Activated B cell treated with CpG ODN at 0.5 μM for 24 hours (primary cell): ENCODE results near the gene KDM4C. TPM values are rescaled to one million over a fixed set of nuclear protein-coding genes. Genes with fewer than 3 reads are reported as not detected.
"Not testable (repeated sequence)": the region's sequence is repeated elsewhere in the genome, so short reads cannot be mapped to it uniquely, and the experiment has no call there.

Experiments
- ATAC-seq: fragments of 200-7000 bp; cut with Tn5 transposase; one replicate; pipeline ENCODE4 v1.10.0; 2021; ENCODE audit warnings: low read depth, mild to moderate bottlenecking, moderate library complexity
- CTCF ChIA-PET: fragments of 350-600 bp; sonication (Branson Sonifier 250); formaldehyde crosslinking; loops from one replicate; lab custom pipeline; 2021; ENCODE audit warnings: antibody characterized with exemption; lab: Charles Lee
- POLR2A ChIA-PET: fragments of 350-600 bp; sonication (Branson Sonifier 250); formaldehyde crosslinking; loops from one replicate; lab custom pipeline; 2021; ENCODE audit warnings: antibody characterized with exemption; lab: Charles Lee
- DNase-seq: peaks from one replicate; pipeline ENCODE4 v3.0.0; 2022
- H3K27ac Mint-ChIP-seq: one replicate; pipeline ENCODE4 v1.8.0; 2020; ENCODE audit warnings: mixed read lengths
- H3K27me3 Mint-ChIP-seq: one replicate; pipeline ENCODE4 v1.8.0; 2021; ENCODE audit warnings: mixed read lengths
- H3K36me3 Mint-ChIP-seq: one replicate; pipeline ENCODE4 v1.8.0; 2021; ENCODE audit warnings: low read depth, mixed read lengths
- H3K4me1 Mint-ChIP-seq: one replicate; pipeline ENCODE4 v1.8.0; 2021; ENCODE audit warnings: mixed read lengths
- H3K4me3 Mint-ChIP-seq: one replicate; pipeline ENCODE4 v1.8.0; 2020; ENCODE audit warnings: mild to moderate bottlenecking, mixed read lengths
- H3K9me3 Mint-ChIP-seq: one replicate; pipeline ENCODE4 v1.8.0; 2020; ENCODE audit warnings: mixed read lengths
- intact Hi-C: fragments of 100-400 bp; cut with micrococcal nuclease; formaldehyde crosslinking; loops from one replicate; pipeline ENCODE4 v1.15.1; 2024
- total RNA-seq: library from RNA; stranded (reverse); gene quantifications from 2 replicates; pipeline ENCODE4 v1.2.3, GENCODE V29; 2022
- TF ChIP-seq, protein P1 (sequence below): fragments of 200-600 bp; IDR thresholded peaks from one replicate; pipeline ENCODE4 v1.8.0; 2022; ENCODE audit warnings: antibody characterized with exemption, mild to moderate bottlenecking

KDM4C gene
- total RNA-seq, 1 donor from 2014 or later: 113 TPM

DNA sequence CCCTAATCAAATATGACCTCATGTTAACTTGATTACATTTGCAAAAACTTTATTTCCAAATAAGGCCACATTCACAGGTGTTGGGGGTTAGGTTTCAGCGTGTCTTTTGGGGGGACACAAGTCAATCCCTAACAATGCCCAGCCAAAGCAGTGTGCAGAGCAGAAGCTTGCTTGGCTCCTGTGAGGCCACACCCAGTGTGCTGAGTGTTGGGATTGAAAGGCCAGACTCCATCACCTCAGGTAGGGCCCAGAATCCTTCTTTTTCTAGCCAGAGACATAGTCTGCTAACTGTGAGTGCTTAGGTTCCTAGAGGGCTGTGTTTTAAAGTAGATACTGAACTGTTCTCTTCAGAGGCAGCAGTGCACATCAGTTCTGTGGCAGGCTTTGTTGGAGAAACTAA lies 27.9 kb downstream of the KDM4C start:
- H3K4me3 Mint-ChIP-seq: no peak overlapping the region
- ATAC-seq (no peak), DNase-seq (no peak)
- TF ChIP-seq, protein P1, sequence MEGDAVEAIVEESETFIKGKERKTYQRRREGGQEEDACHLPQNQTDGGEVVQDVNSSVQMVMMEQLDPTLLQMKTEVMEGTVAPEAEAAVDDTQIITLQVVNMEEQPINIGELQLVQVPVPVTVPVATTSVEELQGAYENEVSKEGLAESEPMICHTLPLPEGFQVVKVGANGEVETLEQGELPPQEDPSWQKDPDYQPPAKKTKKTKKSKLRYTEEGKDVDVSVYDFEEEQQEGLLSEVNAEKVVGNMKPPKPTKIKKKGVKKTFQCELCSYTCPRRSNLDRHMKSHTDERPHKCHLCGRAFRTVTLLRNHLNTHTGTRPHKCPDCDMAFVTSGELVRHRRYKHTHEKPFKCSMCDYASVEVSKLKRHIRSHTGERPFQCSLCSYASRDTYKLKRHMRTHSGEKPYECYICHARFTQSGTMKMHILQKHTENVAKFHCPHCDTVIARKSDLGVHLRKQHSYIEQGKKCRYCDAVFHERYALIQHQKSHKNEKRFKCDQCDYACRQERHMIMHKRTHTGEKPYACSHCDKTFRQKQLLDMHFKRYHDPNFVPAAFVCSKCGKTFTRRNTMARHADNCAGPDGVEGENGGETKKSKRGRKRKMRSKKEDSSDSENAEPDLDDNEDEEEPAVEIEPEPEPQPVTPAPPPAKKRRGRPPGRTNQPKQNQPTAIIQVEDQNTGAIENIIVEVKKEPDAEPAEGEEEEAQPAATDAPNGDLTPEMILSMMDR: no peak
- peaks cover 5% of the 10 kb centered on the region for H3K36me3 Mint-ChIP-seq
- peaks cover 78% of the 10 kb centered on the region for H3K4me1 Mint-ChIP-seq
- ChIA-PET CTCF (no interaction called here), POLR2A (interaction anchor here (0.6 to 1.4 kb wide), 3 partner anchors 26 to 184 kb away, joined by 3 to 6 read pairs (median 3); no protein-coding TSS in a partner anchor)
- no peaks in the 10 kb centered on the region for H3K27me3 Mint-ChIP-seq
- intact Hi-C loops: loop anchor here (1.0 kb wide), 1 partner anchor 13 kb away; no protein-coding TSS in a partner anchor
- peak overlapping the region; percentile 70 for H3K27ac Mint-ChIP-seq
- H3K9me3 Mint-ChIP-seq: no peaks in the 10 kb centered on the region

DNA sequence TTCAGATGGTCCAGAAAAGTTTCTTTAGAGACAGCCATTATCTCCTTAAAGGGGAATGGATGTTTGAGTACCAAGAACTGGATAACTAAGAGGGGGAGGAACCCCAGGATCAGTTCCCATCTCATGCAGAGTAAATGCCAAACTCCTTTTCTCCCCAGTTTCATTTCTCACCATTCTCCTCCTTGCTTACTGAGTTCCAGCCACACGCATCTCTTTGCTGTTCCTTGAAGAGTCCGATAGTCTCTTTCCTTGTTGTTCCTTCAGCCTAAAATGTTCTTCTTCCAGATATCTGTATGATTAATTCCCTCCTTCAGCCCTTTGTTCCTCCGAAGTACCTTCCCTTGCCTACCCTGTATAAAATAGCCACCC lies 30.0 kb downstream of the KDM4C start:
- Mint-ChIP-seq H3K9me3 (no peaks in the 10 kb centered on the region), H3K36me3 (peaks cover 12% of the 10 kb centered on the region), H3K4me3 (no peak overlapping the region), H3K27me3 (no peaks in the 10 kb centered on the region), H3K4me1 (peaks cover 62% of the 10 kb centered on the region), H3K27ac (peak overlapping the region; percentile 54)
- ATAC-seq (no peak), DNase-seq (no peak)
- TF ChIP-seq, protein P1: no peak
- intact Hi-C loops: no loop called here
- CTCF ChIA-PET: no interaction called here
- POLR2A ChIA-PET: no interaction called here

DNA sequence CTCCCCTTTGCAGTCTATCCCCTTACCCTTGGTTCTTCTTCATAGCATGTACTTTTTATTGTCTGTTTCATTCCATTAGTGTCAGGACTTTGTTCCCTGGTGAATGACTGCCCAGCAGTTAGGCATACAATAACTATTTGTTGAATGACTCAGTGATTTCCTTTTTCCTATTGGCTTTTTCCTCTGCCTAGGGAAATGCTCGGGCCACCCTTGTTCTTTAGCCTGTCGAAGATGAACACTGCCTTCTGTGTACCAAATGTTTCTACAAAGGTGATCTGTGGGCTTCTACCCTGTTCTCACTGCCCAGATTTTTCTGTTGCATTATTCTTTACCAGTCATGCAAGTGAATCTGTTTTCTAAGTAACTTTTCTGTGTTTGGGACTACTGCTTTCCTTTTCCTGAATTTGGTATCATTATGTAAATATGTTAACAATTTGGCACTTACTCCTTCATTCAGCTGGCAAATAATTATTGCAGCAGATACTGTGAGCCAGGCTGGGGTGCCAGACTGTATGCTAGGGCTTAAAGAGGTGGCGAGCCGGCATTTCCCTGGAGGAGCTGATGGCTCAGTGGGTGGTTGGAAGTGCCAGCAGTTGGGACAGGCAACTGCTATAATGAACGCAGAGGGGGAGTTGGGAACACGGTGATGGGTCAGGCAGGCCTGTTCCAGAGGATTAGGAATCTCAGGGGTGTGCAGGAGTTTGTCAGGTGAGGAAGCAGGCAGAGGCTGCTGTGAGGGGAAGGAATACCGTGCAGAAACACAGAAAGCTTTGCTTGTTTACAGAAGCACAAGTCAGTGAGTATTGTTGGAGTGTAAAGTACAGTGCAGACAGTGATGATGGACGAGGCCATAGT lies 30.6 kb downstream of the KDM4C start:
- H3K27me3 Mint-ChIP-seq: no peaks in the 10 kb centered on the region
- peak overlapping the region; percentile 54 for H3K27ac Mint-ChIP-seq
- ChIA-PET CTCF (no interaction called here), POLR2A (no interaction called here)
- no peak overlapping the region for H3K4me3 Mint-ChIP-seq
- TF ChIP-seq, protein P1: no peak
- H3K36me3 Mint-ChIP-seq: peaks cover 17% of the 10 kb centered on the region
- H3K9me3 Mint-ChIP-seq: no peaks in the 10 kb centered on the region
- DNase-seq: no peak
- intact Hi-C loops: no loop called here
- ATAC-seq: no peak
- H3K4me1 Mint-ChIP-seq: peaks cover 58% of the 10 kb centered on the region

DNA sequence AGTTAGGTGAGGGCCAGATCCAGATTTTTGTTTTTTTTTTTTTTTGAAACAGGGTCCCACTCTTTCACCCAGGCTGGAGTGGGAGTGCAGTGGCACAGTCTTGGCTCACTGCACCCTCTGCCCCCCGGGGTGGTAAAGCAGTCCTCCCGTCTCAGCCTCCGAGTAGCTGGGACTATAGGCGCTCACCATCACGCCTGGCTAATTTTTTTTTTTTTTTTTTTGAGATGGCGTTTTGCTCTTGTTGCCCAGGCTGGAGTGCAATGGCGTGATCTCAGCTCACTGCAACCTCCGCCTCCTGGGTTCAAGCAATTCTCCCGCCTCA lies 31.2 kb downstream of the KDM4C start:
- DNase-seq, POLR2A ChIA-PET, H3K27me3 Mint-ChIP-seq, H3K4me3 Mint-ChIP-seq, H3K27ac Mint-ChIP-seq, CTCF ChIA-PET, ATAC-seq, intact Hi-C loops, H3K9me3 Mint-ChIP-seq: not testable (repeated sequence)
- Mint-ChIP-seq H3K4me1 (peaks cover 52% of the 10 kb centered on the region), H3K36me3 (peaks cover 22% of the 10 kb centered on the region)

DNA sequence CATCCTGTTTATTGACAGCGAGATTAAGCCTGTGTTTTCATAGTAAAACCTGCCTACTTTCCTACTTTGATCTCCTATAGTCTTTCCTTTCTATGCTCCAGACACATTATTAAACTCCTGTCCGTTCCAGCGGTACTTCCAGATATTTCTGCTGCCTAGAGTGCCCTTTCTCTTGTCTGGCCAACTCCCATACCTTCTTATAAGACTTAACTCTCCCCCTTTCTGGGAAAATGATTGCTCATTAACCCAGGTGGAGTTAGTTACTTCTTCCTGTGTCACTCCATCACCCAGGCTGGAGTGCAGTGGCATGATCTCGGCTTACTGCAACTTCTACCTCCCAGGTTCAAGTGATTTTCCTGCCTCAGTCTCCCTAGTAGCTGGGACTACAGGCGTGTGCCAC lies 33.1 kb downstream of the KDM4C start:
- POLR2A ChIA-PET: no interaction called here
- no peaks in the 10 kb centered on the region for H3K9me3 Mint-ChIP-seq
- TF ChIP-seq, protein P1: no peak
- intact Hi-C loops: no loop called here
- peaks cover 33% of the 10 kb centered on the region for H3K4me1 Mint-ChIP-seq
- ATAC-seq (no peak), DNase-seq (no peak)
- CTCF ChIA-PET: no interaction called here
- no peaks in the 10 kb centered on the region for H3K27me3 Mint-ChIP-seq
- no peak overlapping the region for H3K4me3 Mint-ChIP-seq
- peaks cover 38% of the 10 kb centered on the region for H3K36me3 Mint-ChIP-seq
- H3K27ac Mint-ChIP-seq: peak overlapping the region; percentile 21
